ENCODE measurements around the gene JMJD6. TPM values are rescaled to one million over a fixed set of nuclear protein-coding genes. Genes with fewer than 3 reads are reported as not detected.
"Not testable (repeated sequence)": the region's sequence is repeated elsewhere in the genome, so short reads cannot be mapped to it uniquely, and the experiment has no call there.

The JMJD6 gene
- total RNA-seq, 1 experiment from 2014 or later = 60.0 TPM

- ATAC-seq = no peak
- Histone ChIP-seq H3K4me1 (ENCODE audit: control insufficient read depth, insufficient read depth, low read length) (no peaks in the 10 kb centered on the region), H3K36me3 (ENCODE audit: control insufficient read depth, insufficient read depth, low read length) (peaks cover 8% of the 10 kb centered on the region; the same call in 1 of the 2 replicates), H3K4me3 (ENCODE audit: low read depth in 2 of 2, low read length in 2 of 2) (no peak overlapping the region), H3K27me3 (ENCODE audit: control insufficient read depth, insufficient read depth, low read length) (no peaks in the 10 kb centered on the region), H3K9me3 (ENCODE audit: control insufficient read depth, insufficient read depth, low read depth, low read length) (no peaks in the 10 kb centered on the region), H3K27ac (ENCODE audit: low read length) (no peak overlapping the region)
- intact Hi-C loops (cut with micrococcal nuclease; ENCODE audit: unreplicated experiment) (no loop called here), in situ Hi-C loops (cut with HindIII; ENCODE audit: low pct_unique_long_range_greater_than_20kb, low sequenced_read_pairs) (no loop called here)
- no peak for DNase-seq (ENCODE audit: low read depth, low spot score)
- CTCF ChIA-PET = interaction anchor here (0.8 kb wide), 1 partner anchor 22 kb away, joined by 11 read pairs; no protein-coding TSS in a partner anchor
- no TSS peak for BruUV-seq (replicated peaks)
- POLR2A ChIA-PET = no interaction called here
- no peak for TF ChIP-seq SIN3A (IDR thresholded peaks at IDR 0.05; ENCODE audit: borderline replicate concordance, insufficient read depth, low read depth, low read length)
- TF ChIP-seq POLR2AphosphoS5 (IDR thresholded peaks at IDR 0.05; ENCODE audit: low read depth, low read length) = no peak
- TF ChIP-seq REST (IDR thresholded peaks at IDR 0.05; ENCODE audit: insufficient read depth in 1 of 2, low read depth in 2 of 2, low read length in 1 of 2) = no peak
- no peak for TF ChIP-seq CTCF (IDR thresholded peaks at IDR 0.05)
- TF ChIP-seq TCF7L2 (IDR thresholded peaks at IDR 0.05; ENCODE audit: low read depth, low read length) = no peak
Observed at GRCh38 chr17:76747716-76748363, 21.4 kb upstream of the JMJD6 start.

DNA sequence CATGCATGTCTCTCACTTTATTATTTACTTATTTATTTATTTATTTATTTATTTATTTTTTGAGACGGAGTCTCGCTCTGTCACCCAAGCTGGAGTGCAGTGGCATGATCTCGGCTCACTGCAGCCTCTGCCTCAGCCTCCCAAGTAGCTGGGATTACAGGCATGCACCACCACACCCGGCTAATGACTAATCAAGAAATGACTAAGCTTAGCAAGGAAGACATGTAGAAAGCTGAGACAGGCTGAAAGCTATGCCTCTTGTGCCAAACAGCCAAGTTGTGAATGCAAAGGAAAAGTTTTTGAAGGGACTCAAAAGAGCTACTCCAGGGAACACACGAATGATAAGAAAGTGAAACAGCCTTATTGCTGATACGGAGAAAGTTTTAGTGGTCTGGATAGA is 19.4 kb upstream of the JMJD6 start:
- DNase-seq (ENCODE audit: low read depth, low spot score); H3K4me1 ChIP-seq (ENCODE audit: control insufficient read depth, insufficient read depth, low read length); CTCF ChIA-PET; intact Hi-C loops (cut with micrococcal nuclease; ENCODE audit: unreplicated experiment); POLR2A ChIA-PET; H3K9me3 ChIP-seq (ENCODE audit: control insufficient read depth, insufficient read depth, low read depth, low read length); BruUV-seq (replicated peaks); H3K4me3 ChIP-seq (ENCODE audit: low read depth in 2 of 2, low read length in 2 of 2); H3K27me3 ChIP-seq (ENCODE audit: control insufficient read depth, insufficient read depth, low read length); in situ Hi-C loops (cut with HindIII; ENCODE audit: low pct_unique_long_range_greater_than_20kb, low sequenced_read_pairs); ATAC-seq; H3K27ac ChIP-seq (ENCODE audit: low read length): not testable (repeated sequence)
- peaks cover 18% of the 10 kb centered on the region for H3K36me3 ChIP-seq (ENCODE audit: control insufficient read depth, insufficient read depth, low read length)

DNA sequence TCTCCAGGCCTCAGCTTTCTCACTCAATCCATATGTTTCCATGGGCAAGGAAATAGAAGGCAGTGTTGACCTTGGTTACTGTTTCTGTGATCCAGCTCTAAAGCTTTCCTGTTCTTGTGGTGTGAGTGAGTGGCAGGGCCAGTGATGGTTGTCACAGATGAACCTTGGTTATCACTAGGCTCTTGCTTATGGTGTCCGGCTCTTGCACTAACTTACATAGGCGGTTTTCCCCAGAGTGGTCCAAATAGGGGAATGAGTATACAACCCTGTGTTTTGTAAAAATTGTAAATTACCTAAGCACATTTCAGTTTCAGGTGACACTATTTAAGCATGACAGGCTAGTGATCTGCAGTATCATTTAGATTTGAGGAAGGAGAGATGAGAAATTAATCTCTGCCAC is 18.3 kb upstream of the JMJD6 start:
- Histone ChIP-seq H3K27ac (ENCODE audit: low read length) (no peak overlapping the region), H3K4me1 (ENCODE audit: control insufficient read depth, insufficient read depth, low read length) (peaks cover 10% of the 10 kb centered on the region; the same call in 1 of the 2 replicates), H3K9me3 (ENCODE audit: control insufficient read depth, insufficient read depth, low read depth, low read length) (no peaks in the 10 kb centered on the region), H3K36me3 (ENCODE audit: control insufficient read depth, insufficient read depth, low read length) (peaks cover 23% of the 10 kb centered on the region), H3K27me3 (ENCODE audit: control insufficient read depth, insufficient read depth, low read length) (no peaks in the 10 kb centered on the region), H3K4me3 (ENCODE audit: low read depth in 2 of 2, low read length in 2 of 2) (no peak overlapping the region)
- POLR2A ChIA-PET = no interaction called here
- intact Hi-C loops (cut with micrococcal nuclease; ENCODE audit: unreplicated experiment) (no loop called here), in situ Hi-C loops (cut with HindIII; ENCODE audit: low pct_unique_long_range_greater_than_20kb, low sequenced_read_pairs) (no loop called here)
- DNase-seq (ENCODE audit: low read depth, low spot score) (no peak), ATAC-seq (no peak)
- TF ChIP-seq POLR2AphosphoS5 (IDR thresholded peaks at IDR 0.05; ENCODE audit: low read depth, low read length) (no peak), CTCF (IDR thresholded peaks at IDR 0.05) (no peak), SIN3A (IDR thresholded peaks at IDR 0.05; ENCODE audit: borderline replicate concordance, insufficient read depth, low read depth, low read length) (no peak), REST (IDR thresholded peaks at IDR 0.05; ENCODE audit: insufficient read depth in 1 of 2, low read depth in 2 of 2, low read length in 1 of 2) (no peak), TCF7L2 (IDR thresholded peaks at IDR 0.05; ENCODE audit: low read depth, low read length) (no peak)
- no TSS peak for BruUV-seq (replicated peaks)
- CTCF ChIA-PET = no interaction called here
